DOHH2 (cell line): ENCODE data around the gene ZC3H12C.

Experiments
- H3F3A ChIP-seq: fragments of 200-600 bp; sonication (generic), shearing (Covaris generic); 2 replicates; pipeline ENCODE4 v1.6.0; 2016; ENCODE audit warnings: antibody characterized with exemption, mild to moderate bottlenecking; ENCODE audit not compliant: control insufficient read depth, insufficient read depth
- H3K27ac ChIP-seq: fragments of 200-600 bp; sonication (generic); 2 replicates; pipeline ENCODE4 v1.5.1; 2014; ENCODE audit warnings: low read depth, mild to moderate bottlenecking, low read length, moderate library complexity
- H3K27me3 ChIP-seq: fragments of 200-600 bp; sonication (generic); 2 replicates; pipeline ENCODE4 v1.6.1; 2014; ENCODE audit warnings: mild to moderate bottlenecking, low read length, mixed read lengths; ENCODE audit not compliant: control insufficient read depth
- H3K36me3 ChIP-seq: fragments of 200-600 bp; sonication (generic); 2 replicates; pipeline ENCODE4 v1.6.1; 2014; ENCODE audit warnings: mild to moderate bottlenecking, low read length, moderate library complexity, mixed read lengths; ENCODE audit not compliant: control insufficient read depth
- H3K4me1 ChIP-seq: fragments of 200-600 bp; sonication (generic); 2 replicates; pipeline ENCODE4 v1.6.1; 2014; ENCODE audit warnings: mild to moderate bottlenecking, low read length, mixed read lengths; ENCODE audit not compliant: control insufficient read depth
- H3K4me2 ChIP-seq: fragments of 200-600 bp; sonication (generic); 2 replicates; pipeline ENCODE4 v1.6.0; 2014; ENCODE audit warnings: mild to moderate bottlenecking, low read length, moderate library complexity
- H3K4me3 ChIP-seq: fragments of 200-600 bp; sonication (generic); 2 replicates; pipeline ENCODE4 v1.5.1; 2014; ENCODE audit warnings: mild to moderate bottlenecking, low read length, mixed read lengths
- H3K79me2 ChIP-seq: fragments of 200-600 bp; sonication (generic); 2 replicates; pipeline ENCODE4 v1.6.1; 2014; ENCODE audit warnings: mild to moderate bottlenecking, low read length, mixed read lengths; ENCODE audit not compliant: control insufficient read depth
- H3K9me2 ChIP-seq: fragments of 200-600 bp; sonication (generic); replicated peaks from 2 replicates; pipeline ENCODE4 v1.6.1; 2014; ENCODE audit warnings: mild to moderate bottlenecking, low read length, mixed read lengths; ENCODE audit not compliant: control insufficient read depth
- H3K9me3 ChIP-seq: fragments of 200-600 bp; sonication (generic); 2 replicates; pipeline ENCODE4 v1.6.1; 2014; ENCODE audit warnings: antibody characterized with exemption, low read length, mixed read lengths; ENCODE audit not compliant: control insufficient read depth, insufficient read depth
- H4K20me1 ChIP-seq: fragments of 200-600 bp; sonication (generic); 2 replicates; pipeline ENCODE4 v1.6.0; 2014; ENCODE audit warnings: low read depth, mild to moderate bottlenecking, antibody characterized with exemption, low read length, moderate library complexity; ENCODE audit not compliant: control insufficient read depth, insufficient read depth
- EZH2phosphoT487 ChIP-seq: fragments of 200-600 bp; sonication (generic); IDR thresholded peaks from 2 replicates; pipeline ENCODE4 v1.6.1; 2017; ENCODE audit warnings: borderline replicate concordance, mild to moderate bottlenecking, antibody characterized with exemption, low read length, moderate library complexity, mixed read lengths
- TF ChIP-seq, protein P1 (sequence below): fragments of 200-600 bp; sonication (generic); IDR thresholded peaks from one replicate; pipeline ENCODE4 v1.5.1; 2014; ENCODE audit warnings: antibody characterized with exemption, mild to moderate bottlenecking, low read depth, low read length; ENCODE audit not compliant: poor library complexity, severe bottlenecking

Gene ZC3H12C

DNA sequence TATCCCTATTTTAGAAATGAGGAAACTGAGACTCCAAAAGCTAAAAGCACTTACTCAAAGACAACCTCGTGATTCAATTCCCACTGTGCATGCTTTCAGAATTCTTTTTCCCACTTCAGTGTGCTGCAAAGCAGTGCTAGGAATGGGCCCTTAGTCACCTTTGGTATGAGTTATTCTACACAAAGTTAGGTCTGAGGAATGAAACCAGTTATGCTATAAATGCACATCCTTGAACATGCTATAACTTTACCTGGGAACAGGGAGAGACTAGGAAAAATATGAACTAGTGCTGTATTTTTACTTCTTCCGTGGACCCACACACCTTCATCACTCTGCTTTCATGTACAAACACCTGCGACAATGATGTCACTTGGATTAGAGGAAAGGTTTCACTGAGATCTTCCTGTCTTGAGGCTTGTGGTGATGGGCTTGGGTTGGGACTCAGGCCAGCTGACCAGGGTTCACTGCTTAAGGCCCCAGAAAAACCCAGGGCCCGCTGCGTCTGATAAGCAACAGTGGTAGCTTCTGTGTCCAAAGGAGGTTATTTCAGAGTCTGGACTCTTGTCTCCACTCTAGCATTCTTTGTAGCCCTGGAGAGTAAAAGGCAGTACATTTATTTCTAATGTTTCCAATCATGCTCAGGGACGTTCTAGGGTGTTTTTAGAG lies 81.6 kb downstream of the ZC3H12C start:
- no peaks in the 10 kb centered on the region for H3K9me2 ChIP-seq
- H3K4me2 ChIP-seq: no peak overlapping the region
- H3K27me3 ChIP-seq: no peaks in the 10 kb centered on the region
- no peaks in the 10 kb centered on the region for H3F3A ChIP-seq
- H3K79me2 ChIP-seq: no peaks in the 10 kb centered on the region
- no peaks in the 10 kb centered on the region for H3K4me1 ChIP-seq
- H4K20me1 ChIP-seq: no peaks in the 10 kb centered on the region
- H3K27ac ChIP-seq: no peak overlapping the region
- TF ChIP-seq, protein P1, sequence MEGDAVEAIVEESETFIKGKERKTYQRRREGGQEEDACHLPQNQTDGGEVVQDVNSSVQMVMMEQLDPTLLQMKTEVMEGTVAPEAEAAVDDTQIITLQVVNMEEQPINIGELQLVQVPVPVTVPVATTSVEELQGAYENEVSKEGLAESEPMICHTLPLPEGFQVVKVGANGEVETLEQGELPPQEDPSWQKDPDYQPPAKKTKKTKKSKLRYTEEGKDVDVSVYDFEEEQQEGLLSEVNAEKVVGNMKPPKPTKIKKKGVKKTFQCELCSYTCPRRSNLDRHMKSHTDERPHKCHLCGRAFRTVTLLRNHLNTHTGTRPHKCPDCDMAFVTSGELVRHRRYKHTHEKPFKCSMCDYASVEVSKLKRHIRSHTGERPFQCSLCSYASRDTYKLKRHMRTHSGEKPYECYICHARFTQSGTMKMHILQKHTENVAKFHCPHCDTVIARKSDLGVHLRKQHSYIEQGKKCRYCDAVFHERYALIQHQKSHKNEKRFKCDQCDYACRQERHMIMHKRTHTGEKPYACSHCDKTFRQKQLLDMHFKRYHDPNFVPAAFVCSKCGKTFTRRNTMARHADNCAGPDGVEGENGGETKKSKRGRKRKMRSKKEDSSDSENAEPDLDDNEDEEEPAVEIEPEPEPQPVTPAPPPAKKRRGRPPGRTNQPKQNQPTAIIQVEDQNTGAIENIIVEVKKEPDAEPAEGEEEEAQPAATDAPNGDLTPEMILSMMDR: no peak
- no peak for TF ChIP-seq EZH2phosphoT487
- H3K9me3 ChIP-seq: no peaks in the 10 kb centered on the region
- H3K4me3 ChIP-seq: no peak overlapping the region
- no peaks in the 10 kb centered on the region for H3K36me3 ChIP-seq

DNA sequence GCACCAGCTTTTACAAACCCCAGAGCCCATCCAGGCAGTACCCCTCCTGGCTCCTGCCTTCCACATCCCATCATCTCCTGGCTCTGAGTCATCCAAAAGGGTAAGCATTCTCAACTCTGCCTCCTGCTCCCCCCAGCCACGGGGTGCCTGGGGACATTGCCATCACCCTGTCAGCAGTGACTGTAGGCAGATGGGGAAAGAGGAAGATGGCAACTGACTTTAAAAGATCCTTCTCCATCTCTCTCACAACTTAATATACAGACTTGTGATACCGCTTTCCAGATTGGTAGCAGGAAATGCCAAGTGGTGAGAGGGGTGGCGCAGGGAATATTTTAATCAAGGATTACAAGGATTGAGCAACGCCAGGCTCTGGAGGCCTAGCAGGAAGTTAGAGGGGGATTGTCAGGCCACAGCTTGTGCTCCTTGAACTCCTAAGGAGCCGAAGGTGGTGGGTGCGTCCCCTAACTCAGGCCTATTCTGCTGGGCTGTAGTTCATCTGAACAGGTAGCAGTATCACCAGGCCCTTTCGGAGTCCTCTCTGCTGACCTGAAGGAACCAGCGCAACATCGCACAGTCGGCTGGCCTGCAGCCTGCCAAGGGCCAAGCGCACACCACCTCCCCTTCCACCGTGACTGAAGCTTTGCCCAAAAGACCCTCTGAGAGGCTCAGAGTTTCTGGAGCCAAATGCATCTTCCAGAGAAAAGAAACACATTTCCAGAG lies 83.3 kb downstream of the ZC3H12C start:
- Histone ChIP-seq H3K4me1 (no peaks in the 10 kb centered on the region), H3K79me2 (no peaks in the 10 kb centered on the region), H3F3A (no peaks in the 10 kb centered on the region), H3K4me3 (no peak overlapping the region), H3K9me2 (no peaks in the 10 kb centered on the region), H3K27ac (no peak overlapping the region), H3K9me3 (no peaks in the 10 kb centered on the region), H3K4me2 (no peak overlapping the region), H3K36me3 (no peaks in the 10 kb centered on the region), H3K27me3 (no peaks in the 10 kb centered on the region), H4K20me1 (no peaks in the 10 kb centered on the region)
- TF ChIP-seq EZH2phosphoT487: no peak
- TF ChIP-seq, protein P1: no peak

DNA sequence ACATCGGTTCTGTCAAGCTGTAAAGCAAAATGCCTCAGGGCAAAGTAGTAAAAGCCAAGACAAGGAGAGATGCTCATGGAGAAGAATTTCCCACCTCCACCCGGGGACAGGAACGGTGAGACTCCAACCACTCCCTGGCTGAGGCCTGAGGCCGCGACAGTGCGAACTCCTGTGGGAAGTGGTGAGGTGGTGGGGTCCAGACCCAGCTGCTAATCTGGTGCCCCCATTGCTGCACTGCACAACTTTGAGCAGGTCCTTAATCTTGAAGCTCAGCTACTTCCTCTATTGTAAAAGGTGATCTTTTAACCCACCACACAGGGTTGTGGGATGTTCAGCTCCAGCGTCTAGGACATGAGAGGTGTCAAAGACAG lies 83.9 kb downstream of the ZC3H12C start:
- Histone ChIP-seq H3K79me2 (no peaks in the 10 kb centered on the region), H3K27ac (no peak overlapping the region), H3K4me1 (no peaks in the 10 kb centered on the region), H3K9me2 (no peaks in the 10 kb centered on the region), H4K20me1 (no peaks in the 10 kb centered on the region), H3F3A (no peaks in the 10 kb centered on the region), H3K4me3 (no peak overlapping the region), H3K36me3 (no peaks in the 10 kb centered on the region), H3K27me3 (no peaks in the 10 kb centered on the region), H3K9me3 (no peaks in the 10 kb centered on the region), H3K4me2 (no peak overlapping the region)
- TF ChIP-seq EZH2phosphoT487: no peak
- TF ChIP-seq, protein P1: no peak
